Measurements from ENCODE around the gene DVL3.
A peak's percentile ranks its signal among the peaks of the same experiment; 100 is the strongest.

Gene DVL3

GRCh38 chr3:184177767-184178306 lies 22.7 kb downstream of the DVL3 start:
- DNase-seq: no peak

- DNase-seq: no peak
These were observed 23.5 kb downstream of the DVL3 start for GRCh38 chr3:184178521-184179138.

GRCh38 chr3:184180165-184180564 lies 25.0 kb downstream of the DVL3 start:
- DNase-seq: no peak

GRCh38 chr3:184181596-184181995 lies 26.4 kb downstream of the DVL3 start:
- DNase-seq: no peak

GRCh38 chr3:184183679-184184078 lies 28.5 kb downstream of the DVL3 start:
- DNase-seq: no peak

GRCh38 chr3:184184546-184185230 lies 29.5 kb downstream of the DVL3 start:
- DNase-seq: no peak

GRCh38 chr3:184185461-184186183 lies 30.4 kb downstream of the DVL3 start:
- DNase-seq: peak; percentile 88

GRCh38 chr3:184186184-184186901 lies 31.2 kb downstream of the DVL3 start, which contains the start of gene ABCF3:
ABCF3 (plus strand) TSS chr3:184186199; CDS start chr3:184186208, 9 bp downstream.
- DNase-seq: no peak

GRCh38 chr3:184186902-184187207 lies 31.7 kb downstream of the DVL3 start:
- DNase-seq: no peak

GRCh38 chr3:184188080-184188479 lies 32.9 kb downstream of the DVL3 start:
- no peak for DNase-seq

- no peak for DNase-seq
These were observed 34.2 kb downstream of the DVL3 start for GRCh38 chr3:184189421-184189820.

- DNase-seq: no peak
These were observed 37.7 kb downstream of the DVL3 start for GRCh38 chr3:184192889-184193288.

GRCh38 chr3:184193991-184194539 lies 38.9 kb downstream of the DVL3 start:
- no peak for DNase-seq

- DNase-seq: no peak
These were observed 41.4 kb downstream of the DVL3 start for GRCh38 chr3:184196536-184196935.

- DNase-seq: no peak
These were observed 43.3 kb downstream of the DVL3 start for GRCh38 chr3:184198509-184198908.

GRCh38 chr3:184200825-184201224 lies 45.6 kb downstream of the DVL3 start:
- no peak for DNase-seq

GRCh38 chr3:184203526-184203925 lies 48.3 kb downstream of the DVL3 start:
- DNase-seq: no peak

- DNase-seq: no peak
These were observed 54.2 kb downstream of the DVL3 start for GRCh38 chr3:184209146-184209923.

GRCh38 chr3:184211297-184211696 lies 56.1 kb downstream of the DVL3 start:
- DNase-seq: no peak

GRCh38 chr3:184211718-184212117 lies 56.5 kb downstream of the DVL3 start:
- DNase-seq: no peak

GRCh38 chr3:184218814-184219213 lies 63.6 kb downstream of the DVL3 start:
- no peak for DNase-seq

- no peak for DNase-seq
These were observed 67.3 kb downstream of the DVL3 start for GRCh38 chr3:184222521-184222920.
